ENCODE results near the gene CORO1C.
A peak's percentile ranks its signal among the peaks of the same experiment; 100 is the strongest.
"Not testable (repeated sequence)": the region's sequence is repeated elsewhere in the genome, so short reads cannot be mapped to it uniquely, and the experiment has no call there.

CORO1C gene

DNA sequence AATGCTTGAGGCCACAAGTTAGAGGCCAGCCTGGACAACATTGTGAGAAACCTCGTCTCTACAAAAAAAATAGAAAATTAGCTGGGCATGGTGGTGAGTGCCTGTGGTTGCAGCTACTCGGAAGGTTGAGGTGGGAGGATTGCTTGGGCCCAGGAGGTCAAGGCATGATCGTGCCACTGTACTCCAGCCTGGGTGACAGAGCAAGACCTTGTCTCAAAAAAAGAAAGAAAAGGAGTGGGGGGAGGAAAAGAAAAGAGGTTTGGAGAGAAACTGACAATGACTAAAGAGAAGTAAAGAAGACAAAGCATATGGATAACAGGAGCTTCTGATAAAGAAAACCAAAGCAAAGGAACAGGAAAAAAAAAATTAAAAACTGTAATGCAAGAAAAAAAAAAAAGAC is 60.2 kb downstream of the CORO1C start:
- no peak for DNase-seq

DNA sequence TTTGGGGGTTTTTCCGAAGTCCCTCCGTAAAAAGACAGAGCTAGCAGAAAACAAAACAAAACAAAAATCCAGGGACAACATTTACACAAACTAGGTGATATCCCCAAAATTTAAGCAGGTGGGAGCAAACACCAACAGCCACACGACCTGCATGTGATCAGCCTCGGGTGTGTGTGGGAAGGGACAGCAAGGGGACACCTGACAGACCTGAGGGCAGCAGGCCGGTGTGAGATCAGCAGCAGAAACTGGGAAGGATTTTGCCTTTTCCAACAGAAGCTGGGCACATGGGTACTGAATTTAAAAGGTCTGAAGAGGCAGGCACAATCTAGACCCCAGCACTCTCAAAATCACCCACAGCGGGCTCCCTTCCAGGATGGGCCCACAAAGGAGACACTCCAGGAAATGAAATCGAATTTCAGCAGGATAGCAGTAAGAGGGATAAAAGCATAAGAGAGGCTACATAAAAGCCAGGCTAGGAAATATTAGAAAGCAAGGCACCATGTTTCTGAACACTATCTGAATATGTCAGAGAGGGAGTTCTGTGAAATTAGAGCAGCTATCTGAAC is 61.2 kb downstream of the CORO1C start:
- no peak for DNase-seq

DNA sequence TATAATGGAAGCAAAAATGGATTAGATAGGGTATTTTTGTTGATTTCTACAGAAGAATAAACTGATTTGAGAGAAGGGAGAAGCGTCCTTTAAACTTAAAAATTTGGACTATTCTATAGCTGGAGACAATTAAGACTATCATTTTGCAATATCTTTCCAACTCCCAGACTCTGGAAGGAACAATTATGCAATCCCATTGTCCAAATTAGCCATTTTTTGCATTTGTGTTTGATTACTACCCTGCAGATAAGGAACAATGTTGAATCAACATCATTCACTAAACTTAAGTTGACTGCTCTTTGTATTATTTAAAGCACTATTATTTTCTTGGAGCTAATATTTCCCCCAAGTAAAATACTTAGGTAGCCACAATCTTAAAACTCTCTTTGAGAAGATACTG is 62.8 kb downstream of the CORO1C start:
- DNase-seq = no peak

DNA sequence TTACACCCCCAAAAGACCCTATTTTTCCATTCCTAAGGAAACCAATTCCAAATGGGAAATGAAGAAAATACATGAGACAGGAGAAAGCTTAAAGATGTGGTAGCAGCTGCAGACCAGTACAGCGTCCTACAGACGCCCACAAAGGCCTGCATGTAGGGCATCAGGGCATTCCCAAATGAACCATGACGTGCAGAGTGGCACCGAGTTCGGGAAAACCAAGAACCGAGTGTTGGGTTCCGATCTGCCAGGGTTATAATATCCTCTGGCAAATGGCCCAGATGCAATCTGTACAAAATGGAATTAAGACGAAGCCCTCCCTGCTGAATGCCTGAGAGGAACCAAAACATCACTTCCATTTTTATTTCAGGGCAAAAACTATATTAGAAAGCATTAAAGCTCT is 63.3 kb downstream of the CORO1C start:
- DNase-seq = no peak

DNA sequence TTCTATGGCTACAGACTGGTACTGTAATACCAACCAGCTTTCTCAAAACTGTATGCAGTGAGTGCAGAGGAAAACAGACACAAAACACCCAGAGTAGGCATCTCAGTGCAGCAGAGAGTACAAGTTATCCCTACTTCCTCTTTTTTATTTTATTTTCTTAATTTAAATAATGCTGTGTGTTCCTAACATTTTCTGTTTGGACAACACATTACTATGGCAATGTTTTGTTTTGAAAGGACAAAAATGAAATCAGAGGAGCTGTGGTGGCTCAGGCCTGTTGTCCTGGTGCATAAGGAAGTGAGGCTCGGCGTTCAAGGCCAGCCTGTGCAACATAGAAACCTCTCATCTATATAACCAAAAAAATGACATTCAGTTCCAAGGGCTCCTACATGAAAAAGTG is 64.0 kb downstream of the CORO1C start:
- no peak for DNase-seq

DNA sequence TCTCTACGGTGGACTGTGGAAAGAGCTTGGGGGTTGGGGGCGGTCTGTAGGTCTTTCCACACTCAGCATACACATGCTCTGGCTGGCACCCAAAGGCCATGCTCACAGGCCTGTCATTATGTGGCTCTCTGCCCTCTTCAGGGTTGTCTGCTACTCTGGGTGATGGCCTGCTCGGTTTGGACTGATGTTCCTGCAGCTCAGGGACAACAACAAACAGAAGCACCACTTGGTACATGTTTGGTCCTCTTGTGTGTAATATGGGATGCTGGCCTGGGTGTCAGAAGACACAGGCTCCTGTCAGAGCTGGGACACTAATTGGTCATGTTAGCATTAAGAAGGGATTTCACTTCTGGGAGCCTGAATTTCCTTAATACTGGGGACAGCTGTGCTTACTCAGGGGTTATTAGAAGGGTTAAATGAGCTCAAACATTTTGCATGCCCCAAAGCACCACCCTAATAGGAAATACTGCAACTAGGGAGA is 64.9 kb downstream of the CORO1C start:
- DNase-seq = no peak

DNA sequence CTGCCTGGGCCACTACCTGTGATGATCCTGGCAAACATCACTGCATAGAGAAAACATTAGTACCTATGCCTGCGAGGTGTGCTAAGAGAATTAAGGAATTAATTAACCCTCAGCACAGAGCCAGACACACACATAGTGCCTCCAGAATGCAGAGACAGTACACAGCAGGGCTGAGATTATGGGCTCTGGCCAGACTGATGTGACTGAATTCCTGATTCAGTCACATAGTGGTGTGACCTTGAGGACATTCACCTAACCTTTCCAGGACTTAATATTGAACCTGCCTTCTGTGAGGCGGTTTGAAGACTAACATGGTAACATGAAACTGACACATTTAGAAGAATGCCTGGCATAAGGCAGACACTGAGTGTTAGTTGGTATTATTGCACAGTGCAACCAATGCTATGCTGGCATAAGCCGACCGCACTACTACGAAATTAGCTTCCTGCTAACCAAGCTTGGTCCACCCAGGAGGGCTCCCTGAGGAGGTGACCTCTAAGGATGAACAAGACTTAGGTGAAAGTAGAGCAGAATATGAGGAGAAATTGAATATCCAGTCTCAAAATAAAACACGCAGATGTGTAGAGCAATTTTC is 65.6 kb downstream of the CORO1C start:
- DNase-seq = no peak

DNA sequence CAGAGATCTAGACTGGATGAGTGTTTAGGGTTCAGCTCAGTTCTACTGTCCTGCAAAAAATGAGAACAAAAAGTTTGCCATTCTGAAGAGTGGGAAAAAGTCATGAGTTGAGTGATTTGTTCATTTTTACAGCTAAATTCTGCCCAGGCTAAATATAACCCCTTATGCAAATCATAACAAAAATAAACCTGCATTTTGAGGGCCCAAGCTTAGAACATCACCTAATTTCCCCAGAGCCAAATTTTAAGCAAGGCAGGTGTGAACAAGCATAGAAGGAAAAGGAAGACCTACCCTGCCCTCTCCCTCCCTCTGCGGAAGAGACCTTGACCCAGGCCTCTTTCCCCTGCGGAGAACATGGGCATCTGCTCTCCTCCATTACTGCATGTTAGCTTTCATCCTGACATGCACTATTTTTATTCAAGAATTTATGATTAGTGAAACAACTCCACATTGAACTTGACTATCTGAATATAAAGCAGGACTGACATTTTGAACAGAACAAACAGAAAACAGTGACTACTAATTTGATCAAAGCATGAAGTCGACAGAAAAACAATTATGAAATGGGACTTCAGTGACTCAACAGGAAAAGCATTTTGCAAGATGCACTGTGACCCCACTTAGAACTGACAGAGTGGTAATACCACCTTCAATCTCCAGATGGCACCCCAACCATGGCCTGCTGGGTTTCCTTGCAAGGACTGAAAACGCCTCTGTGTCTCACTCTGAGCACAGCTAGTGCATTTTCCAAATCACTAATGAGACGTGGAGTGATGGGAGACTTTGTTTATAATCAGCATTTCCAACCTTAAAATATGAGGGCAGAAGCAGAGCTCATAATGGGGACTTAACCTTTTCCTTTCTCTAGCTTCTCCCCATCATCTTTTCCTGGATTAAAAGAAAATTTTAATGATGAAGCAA is 66.7 kb downstream of the CORO1C start:
- DNase-seq = peak; percentile 43 to 50

DNA sequence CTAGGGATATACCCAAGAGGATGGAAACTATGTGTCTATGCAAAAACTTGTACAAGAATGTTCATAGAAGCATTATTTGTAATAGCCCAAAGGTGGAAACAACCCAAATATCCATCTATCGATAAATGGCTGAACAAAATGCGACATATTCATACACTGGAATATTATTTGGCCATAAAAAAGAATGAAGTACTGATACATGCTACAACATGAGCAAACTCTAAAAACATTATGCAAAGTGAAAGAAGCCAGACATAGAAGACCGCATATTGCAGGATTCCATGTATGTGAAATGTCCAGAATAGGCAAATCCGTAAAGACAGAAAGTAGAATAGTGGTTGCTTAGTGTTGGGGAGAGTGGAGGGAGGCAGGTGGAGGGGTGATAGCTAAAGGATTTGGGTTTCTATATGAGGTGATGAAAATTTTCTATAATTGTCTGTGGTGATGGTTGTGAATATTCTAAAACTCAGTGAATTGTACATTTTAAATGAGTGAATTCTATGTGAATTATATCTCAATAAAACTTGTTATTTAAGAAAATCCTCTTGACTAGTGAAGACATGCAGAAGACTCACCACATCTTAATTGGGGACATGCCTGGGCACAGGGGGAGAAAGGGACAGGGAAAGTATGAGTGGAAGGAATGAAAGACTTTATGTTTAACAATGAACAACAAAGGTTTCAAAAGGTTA is 67.8 kb downstream of the CORO1C start:
- no peak for DNase-seq

DNA sequence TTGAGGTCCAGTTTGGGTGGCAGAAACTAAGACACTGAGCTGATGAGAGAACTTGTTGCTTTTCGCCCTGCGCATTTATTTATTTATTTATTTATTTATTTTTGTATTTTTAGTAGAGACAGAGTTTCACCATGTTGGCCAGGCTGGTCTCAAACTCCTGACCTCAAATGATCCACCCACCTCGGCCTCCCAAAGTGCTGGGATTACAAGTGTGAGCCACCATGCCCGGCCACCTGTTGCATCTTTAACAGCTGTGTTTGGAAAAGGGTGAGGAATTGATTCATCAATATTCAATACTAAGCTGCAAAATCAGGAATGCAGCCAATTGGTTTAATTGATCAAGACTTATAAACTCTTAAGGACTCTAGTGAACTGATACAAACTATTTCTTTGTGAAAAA is 73.2 kb downstream of the CORO1C start:
- DNase-seq = not testable (repeated sequence)

DNA sequence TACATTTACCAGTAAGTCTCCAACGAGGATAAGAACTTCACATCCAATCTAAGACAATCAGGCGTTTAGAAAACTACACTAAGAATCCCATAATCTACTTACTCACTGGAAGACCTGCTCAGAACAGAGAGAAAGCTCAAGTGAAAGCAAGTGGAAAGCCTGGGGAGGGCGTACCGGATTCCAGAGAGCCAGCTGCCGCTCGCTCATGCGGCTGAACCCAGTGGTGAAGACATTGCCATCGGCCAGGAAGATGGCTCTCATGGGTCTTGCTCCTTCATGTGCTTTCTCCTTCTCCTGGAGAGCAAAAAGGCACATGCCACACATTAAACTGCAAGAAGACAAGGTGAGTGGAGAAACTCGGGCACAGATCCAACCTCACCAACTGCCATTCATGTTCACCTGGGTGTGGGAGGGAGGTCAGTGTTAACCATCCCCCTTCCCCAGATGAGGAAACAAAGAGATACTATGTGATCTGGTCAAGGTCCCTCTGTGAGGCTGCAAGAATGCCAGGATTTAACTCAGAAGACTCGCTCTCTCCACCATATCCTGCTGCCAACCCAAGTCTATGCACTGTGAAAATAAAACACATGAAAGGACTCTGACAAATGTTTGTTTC is 74.1 kb downstream of the CORO1C start:
- DNase-seq = no peak

DNA sequence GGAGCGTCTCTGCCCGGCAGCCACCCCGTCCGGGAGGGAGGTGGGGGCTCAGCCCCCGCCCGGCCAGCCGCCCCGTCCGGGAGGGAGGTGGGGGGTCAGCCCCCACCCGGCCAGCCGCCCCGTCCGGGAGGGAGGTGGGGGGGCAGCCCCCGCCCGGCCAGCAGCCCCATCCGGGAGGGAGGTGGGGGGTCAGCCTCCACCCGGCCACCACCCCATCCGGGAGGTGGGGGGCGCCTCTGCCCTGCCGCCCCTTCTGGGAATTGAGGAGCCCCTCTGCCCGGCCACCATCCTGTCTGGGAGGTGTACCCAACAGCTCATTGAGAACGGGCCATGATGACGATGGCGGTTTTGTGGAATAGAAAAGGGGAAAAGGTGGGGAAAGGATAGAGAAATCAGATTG is 75.1 kb downstream of the CORO1C start:
- DNase-seq = not testable (repeated sequence)

DNA sequence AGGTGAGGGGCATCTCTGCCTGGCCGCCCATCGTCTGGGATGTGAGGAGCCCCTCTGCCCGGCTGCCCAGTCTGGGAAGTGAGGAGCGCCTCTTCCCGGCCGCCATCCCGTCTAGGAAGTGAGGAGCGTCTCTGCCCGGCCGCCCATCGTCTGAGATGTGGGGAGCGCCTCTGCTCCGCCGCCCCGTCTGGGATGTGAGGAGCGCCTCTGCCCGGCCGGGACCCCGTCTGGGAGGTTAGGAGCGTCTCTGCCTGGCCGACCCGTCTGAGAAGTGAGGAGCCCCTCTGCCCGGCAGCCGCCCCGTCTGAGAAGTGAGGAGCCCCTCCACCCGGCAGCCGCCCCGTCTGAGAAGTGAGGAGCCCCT is 75.5 kb downstream of the CORO1C start:
- not testable (repeated sequence) for DNase-seq

DNA sequence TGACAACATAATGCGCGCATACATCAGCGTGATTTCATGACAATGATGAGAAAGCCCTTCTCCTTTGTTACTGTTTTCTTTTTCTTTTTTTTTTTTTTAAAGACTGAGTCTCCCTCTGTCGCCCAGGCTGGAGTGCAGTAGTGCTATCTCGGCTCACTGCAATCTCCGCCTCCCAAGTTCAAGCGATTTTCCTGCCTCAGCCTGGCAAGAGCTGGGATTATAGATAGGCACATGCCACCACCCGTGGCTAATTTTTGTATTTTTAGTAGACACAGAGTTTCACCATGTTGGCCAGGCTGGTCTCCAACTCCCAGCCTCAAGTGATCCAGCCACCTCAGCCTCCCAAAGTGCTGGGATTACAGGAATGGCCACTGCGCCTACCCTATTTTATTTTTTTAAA is 76.7 kb downstream of the CORO1C start:
- not testable (repeated sequence) for DNase-seq

DNA sequence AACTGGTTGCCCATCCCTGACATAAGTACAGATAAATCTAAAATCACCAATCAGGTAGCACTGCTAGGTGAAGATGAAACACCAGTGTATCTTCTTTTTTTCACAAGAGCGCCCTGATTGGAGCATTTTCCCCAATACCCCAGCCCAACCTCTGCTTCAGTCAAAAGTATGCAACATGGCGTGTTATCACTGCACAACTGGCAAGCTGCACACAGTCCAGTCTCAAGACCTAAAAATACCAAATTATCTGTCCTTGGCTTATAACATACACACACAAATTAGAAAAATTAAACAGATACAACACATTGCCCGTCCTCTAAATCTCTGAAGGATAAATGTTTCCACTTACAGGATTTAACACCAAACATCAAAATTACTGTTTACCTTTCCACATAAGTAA is 77.4 kb downstream of the CORO1C start:
- DNase-seq = no peak

DNA sequence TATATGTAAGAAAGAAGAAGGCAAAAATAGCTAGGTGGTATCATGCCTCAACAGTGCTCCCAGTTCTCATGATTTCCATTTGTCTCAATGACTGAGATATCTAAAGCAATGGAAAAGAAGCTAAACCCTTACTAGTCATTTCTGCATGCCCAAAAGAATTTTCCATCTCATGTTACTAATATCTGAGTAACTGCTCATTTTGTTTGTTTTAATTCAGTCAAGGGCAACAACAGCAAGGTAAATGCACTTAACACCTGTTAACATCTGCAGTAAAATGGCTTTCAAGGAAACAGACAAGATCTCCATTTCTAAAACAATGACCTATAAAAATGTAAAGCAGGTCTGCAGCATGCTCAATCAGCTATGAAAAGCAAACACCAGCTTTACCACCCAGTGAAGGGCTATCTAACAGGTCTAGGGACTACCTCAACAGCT is 78.2 kb downstream of the CORO1C start:
- no peak for DNase-seq

DNA sequence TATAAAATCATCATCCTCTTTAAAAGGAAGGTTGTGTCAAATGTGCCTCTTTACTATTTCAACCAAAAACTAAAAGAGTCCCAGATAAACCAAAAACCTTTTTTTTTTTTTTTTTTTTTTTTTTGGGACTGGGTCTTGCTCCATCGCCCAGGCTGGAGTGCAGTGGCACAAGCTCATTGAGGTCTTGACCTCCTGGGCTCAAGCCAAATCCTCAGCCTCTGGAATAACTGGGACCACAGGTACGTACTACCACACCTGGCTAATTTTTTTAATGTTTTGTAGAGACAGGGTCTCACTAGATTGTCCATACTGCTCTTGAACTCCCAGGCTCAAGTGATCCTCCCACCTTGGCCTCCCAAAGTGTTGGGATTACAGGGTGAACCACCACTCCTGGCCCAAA is 81.2 kb downstream of the CORO1C start:
- DNase-seq = no peak

DNA sequence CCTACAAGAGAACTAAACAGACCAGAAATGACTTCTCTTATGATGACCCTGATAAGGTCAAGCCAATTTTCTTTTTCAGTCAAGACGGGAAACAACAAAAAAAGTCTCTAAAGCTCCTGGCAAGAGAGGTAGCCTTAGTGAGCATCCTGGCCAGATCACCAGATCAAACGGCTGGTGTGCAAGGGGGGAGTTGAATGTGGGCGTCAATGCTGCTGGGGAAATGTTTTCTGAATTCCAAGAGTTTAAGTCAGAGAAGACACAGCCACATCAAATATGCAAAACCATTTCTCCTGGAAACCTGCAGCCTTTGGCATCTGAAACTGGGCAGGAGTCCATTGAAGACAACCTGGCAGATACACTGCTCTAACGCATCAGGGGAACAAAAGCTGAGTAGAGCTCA is 81.6 kb downstream of the CORO1C start:
- peak; percentile 6 to 8 for DNase-seq

DNA sequence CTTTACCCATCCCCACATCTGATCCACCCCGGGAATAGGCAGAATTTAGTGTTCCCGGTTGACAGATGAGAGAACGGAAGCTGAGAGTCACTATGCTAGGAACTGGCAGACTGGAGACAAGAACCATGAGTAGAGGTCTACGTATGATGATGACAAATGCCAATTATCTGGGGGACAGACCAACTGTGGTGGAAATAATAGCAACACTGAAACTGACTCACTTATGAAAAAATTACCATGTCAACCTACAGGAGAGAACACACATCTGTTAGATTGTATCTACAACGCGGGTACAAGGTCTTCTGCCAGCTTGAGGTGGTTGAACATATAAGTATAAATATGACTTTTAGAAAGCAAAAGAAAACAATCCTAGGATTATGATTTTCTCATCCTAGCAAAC is 82.2 kb downstream of the CORO1C start:
- DNase-seq = no peak

DNA sequence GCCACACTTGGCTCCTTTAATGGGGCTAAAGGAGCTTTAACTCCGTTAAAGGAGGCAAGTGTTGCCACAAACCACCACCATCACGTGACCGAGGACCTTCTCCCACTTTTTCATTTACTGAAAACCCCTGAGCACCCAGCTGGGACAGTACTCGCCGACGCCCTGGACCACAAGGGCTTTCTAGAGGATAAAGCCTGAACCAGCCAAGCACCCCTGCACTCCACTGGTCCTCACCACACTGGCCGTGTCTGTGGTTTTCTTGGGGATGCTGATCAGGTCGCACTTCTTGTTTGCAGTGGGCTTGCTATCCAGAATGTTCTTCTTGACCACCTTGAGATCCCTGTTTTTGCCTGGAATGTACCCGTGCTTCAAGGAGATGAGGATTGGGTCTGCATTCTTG is 82.9 kb downstream of the CORO1C start:
- no peak for DNase-seq

DNA sequence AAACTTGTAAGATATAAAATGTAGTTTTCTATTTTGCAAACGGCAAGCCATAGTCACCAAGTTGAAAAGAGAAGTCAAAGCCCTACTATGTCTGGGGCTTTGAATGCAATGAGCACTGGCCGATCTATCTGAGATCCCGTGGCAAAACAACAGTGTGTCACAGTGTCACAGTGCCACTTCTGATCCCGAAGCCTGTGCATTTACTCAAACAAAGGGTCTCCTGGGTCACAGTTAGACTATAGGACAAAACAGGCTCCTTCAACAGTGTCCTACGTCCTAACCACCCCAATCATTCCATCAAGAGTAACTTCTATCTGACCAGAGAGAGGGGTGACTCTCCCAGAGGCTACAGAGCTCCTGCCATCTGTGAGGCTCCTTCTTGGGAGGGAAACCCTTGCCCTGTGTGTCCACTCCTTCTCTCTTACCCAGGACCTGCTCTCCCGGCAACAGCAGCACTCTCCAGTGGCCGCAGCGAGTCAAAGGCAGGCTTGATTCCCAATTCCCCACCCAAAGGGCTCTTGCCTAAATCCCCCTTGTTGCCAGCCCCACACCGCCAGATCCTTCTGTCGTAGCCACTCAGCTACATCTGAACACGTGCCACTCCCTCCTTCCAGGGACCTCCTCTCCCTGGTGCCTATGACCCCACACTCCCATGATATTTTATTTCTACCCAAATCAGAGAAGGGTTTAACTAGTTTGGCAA is 83.6 kb downstream of the CORO1C start:
- DNase-seq = no peak
